DMS153 treated with DMSO at 0.1 percent for 48 hours (cell line): Measurements from ENCODE around the gene CHST2.
"Not testable (repeated sequence)": the region's sequence is repeated elsewhere in the genome, so short reads cannot be mapped to it uniquely, and the experiment has no call there.

Source experiments
- DNase-seq: peaks from one replicate; lab custom pipeline; 2025; ENCODE audit not compliant: unreplicated experiment; lab: John Stamatoyannopoulos, UW

Gene CHST2, protein sequence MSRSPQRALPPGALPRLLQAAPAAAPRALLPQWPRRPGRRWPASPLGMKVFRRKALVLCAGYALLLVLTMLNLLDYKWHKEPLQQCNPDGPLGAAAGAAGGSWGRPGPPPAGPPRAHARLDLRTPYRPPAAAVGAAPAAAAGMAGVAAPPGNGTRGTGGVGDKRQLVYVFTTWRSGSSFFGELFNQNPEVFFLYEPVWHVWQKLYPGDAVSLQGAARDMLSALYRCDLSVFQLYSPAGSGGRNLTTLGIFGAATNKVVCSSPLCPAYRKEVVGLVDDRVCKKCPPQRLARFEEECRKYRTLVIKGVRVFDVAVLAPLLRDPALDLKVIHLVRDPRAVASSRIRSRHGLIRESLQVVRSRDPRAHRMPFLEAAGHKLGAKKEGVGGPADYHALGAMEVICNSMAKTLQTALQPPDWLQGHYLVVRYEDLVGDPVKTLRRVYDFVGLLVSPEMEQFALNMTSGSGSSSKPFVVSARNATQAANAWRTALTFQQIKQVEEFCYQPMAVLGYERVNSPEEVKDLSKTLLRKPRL

DNA sequence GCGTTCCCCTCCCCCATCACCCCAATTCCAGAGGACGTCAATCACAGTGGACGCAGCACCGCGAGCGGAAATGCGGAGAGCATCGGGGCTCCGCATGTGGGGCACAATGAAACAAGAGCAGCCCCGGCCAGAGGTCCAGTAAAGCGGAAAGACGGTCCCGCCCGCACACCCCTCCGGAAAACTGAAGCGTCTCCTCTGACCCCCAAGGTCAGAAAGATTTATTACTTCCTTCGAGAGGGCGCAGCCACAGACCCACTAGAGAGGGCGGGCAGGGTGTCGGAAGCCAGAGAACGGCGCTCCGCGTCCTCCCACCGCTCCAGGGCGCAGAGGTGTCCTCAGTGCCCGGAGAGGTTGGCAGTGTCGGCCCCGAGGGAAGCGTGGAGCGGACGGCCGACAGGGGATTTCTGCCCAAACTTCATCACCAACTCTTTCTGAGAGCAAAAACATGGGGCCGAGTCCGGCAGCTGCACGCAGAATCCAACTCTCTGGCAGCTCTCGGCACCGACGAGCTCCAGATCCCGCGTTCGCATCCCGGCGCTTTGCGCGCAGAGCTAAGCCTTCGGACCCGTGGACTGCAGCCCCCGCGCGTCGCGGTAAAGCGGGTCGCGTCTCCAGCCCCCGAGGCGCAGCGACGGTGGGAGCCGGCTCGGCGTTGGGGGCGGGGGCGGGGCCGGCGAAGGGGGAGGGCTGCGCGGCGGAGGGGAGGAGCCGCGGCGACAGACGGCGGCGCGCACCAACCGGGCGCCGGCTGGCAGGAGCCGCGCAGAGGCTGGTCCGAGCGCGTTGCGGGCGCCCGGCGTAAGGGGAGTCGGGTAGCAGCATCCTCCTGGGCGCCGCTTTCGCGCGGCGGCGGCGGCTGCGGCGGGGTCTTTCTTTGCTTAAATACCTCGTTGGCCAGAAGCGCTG lies at the start of gene CHST2:
Gene CHST2, plus strand, starts transcription at position 763 of the 906 bp plus-strand sequence. CDS start 1,046 bp downstream, outside the sequence.
- peak; percentile 47 for DNase-seq

DNA sequence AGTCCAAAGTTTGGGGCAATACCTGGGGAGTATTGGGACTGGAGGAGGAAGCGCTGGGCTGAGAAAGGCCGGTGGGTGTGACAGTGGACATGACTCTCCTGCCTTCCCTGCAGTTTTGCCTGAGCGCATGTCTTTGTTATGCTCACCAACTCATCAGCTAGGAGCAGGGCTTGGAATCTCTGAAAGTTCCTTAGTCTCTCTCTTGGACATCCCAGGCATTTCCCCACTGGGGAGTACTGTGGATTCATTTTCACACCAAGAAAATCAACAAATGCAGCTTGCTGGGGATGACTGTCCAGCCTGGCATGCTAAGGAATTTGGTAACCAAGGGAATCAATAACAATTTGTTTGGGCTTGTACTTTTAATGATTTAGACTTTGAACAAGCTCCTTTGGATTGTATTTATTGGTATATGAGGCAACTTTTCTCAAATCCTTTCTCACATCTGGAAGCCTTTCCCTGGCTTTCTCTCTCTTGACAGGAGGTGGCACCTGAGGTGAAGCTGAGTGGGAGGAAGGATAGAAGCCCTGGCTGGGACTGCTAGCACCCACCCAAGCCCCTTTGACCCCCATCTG lies 48.5 kb upstream of the CHST2 start:
- DNase-seq: no peak

DNA sequence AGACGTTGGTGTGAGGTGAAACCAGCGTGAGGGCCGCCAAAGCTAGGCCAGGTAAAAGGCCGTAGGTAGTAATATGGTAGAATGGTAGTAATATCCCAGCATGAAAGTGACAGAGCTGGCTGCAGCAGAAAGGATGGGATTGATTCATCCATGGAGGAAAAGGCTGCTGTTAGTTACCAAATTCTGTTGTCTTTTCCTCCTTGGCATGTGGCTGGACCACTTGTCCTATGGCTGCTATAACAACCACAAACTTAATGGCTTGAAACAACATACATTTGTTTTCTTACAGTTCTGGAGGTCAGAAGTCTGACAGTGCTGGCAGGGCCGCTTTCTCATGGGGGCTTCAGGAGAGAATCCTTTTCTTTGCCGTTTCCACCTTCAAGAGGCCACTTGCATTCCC lies 47.8 kb upstream of the CHST2 start:
- no peak for DNase-seq

DNA sequence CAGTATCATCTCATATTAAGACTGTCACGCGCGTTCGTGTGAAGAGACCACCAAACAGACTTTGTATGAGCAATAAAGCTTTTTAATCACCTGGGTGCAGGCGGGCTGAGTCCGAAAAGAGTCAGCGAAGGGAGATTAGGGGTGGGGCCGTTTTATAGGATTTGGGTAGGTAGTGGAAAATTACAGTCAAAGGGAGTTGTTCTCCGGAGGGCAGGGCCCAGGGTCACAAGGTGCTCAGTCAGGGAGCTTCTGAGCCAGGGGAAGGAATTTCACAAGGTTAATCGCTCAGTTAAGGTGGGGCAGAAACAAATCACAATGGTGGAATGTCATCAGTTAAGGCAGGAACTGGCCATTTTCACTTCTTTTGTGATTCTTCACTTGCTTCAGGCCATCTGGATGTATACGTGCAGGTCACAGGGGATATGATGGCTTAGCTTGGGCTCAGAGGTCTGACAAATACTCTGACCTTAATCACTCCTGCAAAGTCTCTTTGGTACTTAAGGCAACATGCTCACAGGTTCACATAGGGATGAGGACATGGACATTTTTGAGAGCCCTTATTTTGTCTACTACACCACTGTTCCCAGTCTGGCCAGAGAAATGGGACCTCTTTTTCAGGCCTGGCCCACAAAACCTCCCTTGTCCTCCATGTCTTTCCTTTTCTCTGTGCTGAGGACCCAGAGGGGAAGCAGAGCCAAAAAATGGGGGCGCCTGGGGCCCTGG lies 47.1 kb upstream of the CHST2 start:
- DNase-seq: not testable (repeated sequence)

DNA sequence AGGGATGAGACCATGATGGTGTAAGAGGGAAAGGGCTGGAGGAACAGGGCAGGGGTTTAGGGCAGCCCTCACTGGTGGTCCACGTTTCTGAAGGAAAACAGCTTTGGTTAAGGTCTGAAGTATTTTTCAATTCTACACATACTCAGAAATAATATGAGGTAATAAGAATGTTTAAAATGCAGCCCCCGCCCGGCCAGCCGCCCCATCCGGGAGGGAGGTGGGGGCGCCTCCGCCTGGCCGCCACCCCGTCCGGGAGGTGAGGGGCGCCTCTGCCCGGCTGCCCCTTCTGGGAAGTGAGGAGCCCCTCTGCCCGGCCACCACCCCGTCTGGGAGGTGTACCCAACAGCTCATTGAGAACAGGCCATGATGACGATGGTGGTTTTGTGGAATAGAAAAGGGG lies 46.0 kb upstream of the CHST2 start:
- not testable (repeated sequence) for DNase-seq

DNA sequence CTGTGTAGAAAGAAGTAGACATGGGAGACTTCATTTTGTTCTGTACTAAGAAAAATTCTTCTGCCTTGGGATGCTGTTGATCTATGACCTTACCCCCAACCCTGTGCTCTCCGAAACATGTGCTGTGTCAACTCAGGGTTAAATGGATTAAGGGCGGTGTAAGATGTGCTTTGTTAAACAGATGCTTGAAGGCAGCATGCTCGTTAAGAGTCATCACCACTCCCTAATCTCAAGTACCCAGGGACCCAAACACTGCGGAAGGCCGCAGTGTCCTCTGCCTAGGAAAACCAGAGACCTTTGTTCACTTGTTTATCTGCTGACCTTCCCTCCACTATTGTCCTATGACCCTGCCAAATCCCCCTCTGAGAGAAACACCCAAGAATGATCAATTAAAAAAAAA lies 45.6 kb upstream of the CHST2 start:
- not testable (repeated sequence) for DNase-seq

DNA sequence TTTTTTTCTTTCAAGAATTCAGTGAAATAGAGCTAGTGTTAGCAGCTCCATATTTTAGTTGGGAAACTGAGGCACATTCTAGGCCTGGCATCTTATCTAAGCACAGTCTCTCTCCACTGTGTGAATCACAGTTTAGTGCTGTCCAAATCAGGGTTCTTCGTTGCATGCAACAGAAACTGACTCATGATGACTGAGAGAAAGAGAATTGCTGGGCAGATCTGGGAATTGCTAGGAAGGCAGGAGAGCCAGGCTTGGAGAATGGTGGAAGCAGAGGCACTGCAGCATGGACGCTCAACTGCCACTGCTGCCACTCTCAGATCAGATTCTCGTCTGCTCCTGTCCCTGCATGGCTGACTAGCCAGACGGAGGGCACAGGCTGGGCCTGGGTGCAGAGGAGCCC lies 40.7 kb upstream of the CHST2 start:
- DNase-seq: no peak

DNA sequence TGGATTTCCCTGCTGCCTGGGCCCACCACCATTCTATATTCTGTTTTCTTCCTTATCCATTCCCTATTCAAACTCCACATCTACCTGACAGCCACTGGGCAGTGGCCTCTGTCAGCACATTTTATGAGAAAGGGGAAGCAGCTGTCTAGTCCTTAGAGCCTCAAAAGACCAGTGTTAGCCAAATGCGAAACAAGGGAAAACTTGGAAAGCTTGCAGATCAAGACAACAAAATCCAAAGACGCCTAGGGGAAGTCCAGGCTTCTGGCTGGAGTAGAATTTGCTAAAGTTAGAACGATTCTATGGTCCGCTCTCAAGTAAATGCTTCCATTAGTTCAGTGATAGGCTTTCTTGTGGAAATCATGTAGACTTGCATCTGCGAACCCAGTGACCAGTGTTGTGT lies 39.4 kb upstream of the CHST2 start:
- DNase-seq: no peak

DNA sequence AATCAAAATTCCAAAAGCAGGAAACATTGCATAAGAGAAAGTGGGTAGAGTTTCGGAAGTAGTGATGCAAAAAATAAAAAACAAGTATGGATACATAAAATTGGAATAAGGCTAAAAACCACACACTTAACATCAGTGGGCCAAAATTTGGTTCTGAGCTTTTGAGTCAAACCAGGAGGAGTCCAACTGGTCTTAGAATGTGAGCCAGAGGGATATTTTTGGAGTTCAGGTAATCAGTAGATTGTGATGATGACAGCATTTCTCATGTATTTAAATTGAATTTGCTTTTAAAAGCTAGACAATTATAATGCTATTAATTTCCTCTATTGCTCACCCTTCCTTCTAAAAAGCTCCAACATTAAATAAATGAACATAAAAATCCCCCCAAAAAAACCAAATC lies 38.2 kb upstream of the CHST2 start:
- no peak for DNase-seq

DNA sequence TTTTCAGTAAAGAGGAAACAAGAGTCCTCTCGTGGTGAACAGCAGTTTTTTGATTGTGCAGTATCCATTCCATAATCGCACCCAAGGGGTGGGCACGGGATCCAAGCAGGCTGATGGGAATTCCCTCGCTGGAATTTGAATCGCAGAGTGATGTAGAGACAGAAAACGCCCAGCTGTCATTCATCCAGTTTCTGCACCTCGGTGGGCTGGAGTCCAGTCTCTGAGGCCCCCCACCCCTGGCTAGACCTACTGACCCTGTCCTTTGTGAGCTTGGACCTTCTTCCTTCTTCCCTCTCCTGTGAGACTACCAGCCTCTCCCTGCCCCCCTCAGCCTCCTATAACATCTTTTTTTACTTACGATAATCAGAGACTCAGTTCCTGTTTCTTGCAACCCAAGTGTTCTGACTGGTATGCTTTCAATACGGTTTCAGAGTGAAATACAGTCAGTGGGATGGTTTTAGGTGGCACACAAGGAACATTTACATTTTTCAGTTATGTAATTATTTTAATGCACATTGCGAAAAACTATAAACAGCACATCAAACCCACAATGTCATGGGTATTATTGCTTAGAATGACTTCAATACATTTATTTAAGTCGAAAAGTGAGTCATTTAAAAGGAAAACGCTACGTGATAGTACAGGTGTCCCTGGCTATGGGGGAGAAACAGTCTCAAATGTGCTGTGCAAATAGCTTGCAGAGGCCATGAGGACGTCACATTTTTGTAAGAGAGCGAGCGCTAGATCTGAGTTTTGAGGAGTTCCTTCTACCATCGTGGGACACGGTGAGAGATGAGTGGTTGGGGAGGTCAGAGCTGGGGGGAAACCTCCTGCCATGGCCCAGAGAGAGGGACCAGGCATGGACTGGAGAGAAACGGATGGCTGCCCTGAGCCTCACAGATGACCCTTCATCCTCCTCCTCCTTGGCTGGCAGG lies 37.5 kb upstream of the CHST2 start:
- DNase-seq: no peak

DNA sequence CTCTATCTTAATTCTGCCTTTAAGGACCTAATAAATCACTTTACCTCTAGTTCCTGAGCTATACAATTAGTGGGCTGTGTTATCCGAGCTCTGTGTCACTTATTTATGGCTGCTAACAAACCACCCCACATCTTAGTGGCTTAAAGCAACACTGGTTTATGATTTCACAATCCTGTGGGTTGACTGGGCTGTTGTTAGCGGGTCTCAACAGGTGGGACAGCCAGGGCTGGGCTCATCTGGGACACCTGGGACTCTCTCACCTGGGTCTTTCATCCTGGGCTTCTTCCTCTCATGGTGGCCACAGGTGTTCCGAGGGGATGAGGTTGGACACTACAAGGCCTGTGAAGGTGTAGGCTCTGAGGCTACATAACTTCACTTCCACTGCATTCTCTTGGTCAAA lies 35.8 kb upstream of the CHST2 start:
- no peak for DNase-seq

DNA sequence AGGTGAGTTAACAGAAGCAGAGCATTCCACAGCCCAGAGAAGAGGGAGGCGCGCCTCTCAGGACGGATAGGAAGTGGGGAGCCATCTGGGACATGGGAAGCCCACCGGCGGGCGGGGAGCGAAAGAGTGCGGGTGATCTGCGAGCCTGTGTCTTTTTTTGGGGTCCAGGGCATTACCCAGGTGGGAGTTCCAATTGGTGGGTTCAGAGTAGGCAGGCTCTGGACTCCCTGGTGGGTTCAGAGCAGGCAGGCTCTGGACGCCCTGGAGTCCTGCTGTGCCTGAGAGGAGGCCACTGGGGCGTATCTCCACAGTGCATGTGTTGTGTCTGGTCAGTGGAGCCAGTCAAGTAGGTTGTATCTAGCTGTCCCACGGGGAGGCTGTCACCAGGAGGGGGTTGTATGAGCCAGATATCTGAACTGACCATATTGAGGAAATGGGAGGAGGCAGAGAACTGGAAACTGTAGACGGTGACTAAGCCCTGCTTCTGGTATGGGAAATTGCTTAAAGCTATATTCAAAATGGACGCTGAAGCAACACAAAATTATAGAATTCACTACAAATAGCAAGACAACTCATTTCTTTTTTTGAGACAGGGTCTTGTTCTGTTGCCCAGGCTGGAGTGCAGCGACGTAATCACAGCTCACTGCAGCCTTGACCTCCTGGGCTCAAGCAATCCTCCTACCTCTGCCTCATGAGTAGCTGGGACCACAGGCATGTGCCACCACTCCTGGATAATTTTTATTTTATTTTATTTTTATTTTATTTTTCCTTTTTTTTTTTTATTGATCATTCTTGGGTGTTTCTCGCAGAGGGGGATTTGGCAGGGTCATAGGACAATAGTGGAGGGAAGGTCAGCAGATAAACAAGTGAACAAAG lies 34.5 kb upstream of the CHST2 start:
- no peak for DNase-seq

DNA sequence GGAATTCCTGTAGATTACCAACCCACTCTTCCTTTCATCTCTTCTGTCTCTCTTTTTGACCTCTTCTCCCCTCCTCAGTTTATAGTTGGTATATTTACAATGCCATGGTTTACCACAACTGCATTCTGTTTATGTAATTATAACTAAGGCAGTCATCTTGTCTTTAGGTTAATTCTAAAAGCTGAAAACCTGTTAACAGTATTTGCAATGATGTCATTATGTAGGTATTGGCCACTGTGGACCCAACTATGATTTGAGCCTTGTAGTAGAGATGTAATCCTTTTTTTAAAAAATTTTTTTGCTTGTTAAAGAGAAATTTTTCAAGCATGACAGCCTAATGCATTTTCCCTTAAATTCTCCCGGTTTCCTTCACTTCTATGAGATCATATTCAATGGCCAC lies 30.7 kb upstream of the CHST2 start:
- no peak for DNase-seq

DNA sequence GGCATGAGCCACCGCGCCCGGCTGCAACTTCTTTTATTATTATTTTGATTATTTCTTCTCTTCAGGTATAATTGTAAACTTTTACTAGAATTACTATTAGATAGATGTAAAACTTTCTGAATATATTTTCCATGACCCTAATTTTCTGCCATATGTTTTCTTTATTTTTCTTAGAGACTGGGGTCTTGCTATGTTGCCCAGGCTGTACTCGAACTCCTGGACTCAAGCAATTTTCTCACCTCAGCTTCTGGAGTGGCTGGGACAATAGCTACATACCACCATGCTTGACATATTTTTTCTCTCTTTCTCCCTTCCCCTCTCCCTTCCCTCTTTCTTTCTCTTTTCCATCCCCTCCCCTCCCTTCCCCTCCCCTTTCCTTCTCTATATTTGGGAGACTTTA lies 29.6 kb upstream of the CHST2 start:
- DNase-seq: no peak

DNA sequence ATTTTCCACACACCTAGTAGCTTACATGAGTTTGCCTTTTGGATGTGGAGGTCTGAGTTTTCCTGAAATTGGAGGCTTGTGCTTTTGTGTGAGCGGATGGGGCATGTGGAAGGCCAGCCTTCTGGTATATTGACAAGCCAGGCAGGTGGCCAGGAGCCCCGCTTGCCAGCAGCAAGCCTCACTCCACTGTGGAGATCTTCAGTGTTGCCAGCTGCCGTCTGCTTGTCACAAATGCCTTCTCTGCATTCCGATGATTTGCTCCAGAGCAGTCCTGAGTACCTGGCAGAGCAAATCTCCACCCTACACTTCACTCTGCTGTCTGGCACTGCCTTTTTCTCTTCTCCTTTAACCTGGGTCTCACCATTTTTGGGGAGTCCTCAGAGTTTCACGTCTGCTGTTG lies 29.1 kb upstream of the CHST2 start:
- DNase-seq: peak; percentile 8

DNA sequence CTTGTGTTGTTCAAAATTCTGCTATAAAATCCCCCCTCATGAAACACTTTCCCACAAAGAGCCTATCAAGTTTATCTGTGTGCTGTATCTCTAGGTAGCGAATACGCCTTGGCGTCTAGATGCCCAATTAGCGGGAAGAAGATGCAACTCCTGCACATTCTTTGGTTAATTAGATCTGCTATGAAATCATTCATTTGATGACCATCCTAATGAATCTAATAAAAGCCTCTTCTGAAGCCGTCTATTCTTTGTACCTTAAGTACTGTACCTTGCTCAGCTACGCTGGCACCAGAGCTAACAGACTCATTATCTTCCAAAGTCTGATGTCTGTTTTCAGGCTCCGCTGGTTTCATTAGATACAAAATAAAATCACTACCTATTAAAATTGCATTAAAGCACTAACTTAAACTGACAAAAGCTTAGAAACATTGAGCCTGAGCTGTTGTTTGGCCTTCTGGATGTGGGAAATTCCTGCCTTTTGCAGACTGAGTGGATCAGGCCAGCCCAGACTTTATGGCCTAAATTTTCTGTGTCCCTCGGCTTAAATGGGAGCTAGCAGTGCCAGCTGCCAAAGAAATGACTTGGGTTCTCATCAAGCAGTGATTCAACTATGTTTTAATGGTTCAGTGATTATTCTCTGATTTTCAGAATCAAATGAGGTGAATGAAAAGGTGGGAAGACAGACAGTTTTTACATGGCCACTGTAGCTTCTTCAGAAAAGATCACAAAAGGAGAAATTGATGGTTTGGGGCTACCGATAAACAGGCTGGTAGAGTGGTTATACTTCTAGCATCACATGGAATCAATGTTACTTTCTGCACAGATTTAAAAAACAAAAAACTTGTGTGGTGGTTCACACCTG lies 28.4 kb upstream of the CHST2 start:
- no peak for DNase-seq

DNA sequence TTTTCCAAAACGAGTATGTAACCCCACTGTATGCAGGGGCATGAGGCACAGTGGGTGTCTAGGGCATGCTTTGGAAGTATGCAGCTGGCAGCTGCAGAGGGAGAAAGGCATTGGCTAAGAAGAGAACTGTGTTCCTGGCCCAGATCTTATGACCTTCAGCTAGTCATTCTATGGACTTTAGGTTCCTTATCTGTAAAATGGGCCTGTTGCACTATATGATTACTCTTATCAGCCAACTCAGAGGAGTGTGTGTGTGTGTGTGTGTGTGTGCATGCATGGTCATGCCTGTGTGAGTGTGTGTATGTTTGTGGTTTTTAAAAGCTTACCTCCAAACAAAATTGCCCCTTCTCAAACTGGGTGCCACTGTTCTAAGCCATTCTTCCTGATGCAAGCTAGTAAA lies 27.4 kb upstream of the CHST2 start:
- DNase-seq: no peak

DNA sequence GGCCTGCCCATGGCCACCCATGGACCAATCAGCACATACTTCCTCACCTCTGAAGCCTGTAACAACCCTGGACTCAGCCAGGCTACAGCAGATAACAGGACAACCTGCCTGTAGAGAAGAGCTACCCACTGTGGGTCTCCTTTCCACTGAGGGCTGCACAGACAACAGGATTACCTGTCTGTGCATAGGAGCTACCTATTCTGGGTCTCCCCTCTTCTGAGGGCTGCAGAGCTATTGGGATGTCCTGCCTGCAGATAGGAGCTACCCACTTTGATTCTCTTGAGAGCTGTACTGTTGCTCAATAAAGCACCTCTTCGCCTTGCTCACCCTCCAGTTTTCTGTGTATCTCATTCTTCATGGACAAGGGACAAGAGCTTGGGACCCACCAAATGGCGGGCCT lies 23.8 kb upstream of the CHST2 start:
- DNase-seq: no peak
